T-helper 2 cell treated with Interferon-gamma antibody and Interleukin-4, amounts not matched to agents 100 ng/mL and 5 ng/mL, for 36 hours (primary cell): ENCODE results near the gene RFC2. TPM values are rescaled to one million over a fixed set of nuclear protein-coding genes. Genes with fewer than 3 reads are reported as not detected.

Experiments used
- intact Hi-C: fragments of 100-400 bp; cut with micrococcal nuclease; formaldehyde crosslinking; loops from one replicate; pipeline ENCODE4 v1.15.1; 2023
- total RNA-seq: library from RNA; stranded (reverse); gene quantifications from 2 replicates; pipeline ENCODE4 v1.2.3, GENCODE V29; 2022

RFC2 gene
- total RNA-seq, 1 donor from 2014 or later, result 69.5 TPM

DNA sequence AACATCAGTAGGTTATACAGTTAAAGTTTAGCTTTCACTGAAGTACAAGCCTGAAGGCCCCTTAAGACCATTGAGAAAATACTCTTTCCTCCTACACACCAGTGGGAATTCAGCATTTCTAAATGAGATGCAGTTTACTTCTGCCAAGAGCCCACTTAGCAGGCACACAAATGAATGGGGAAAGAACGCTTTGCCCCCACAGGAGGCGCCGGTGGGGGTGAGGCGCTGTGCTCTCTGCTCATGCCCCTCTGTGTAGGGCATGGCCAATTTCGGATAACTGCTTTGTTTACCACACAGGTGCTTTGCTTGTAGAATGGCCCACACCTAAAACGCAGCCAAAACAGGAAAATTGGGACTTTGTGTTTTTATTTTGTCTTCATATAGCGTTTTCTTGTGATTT is 60.3 kb downstream of the RFC2 start:
- intact Hi-C loops, result no loop called here

DNA sequence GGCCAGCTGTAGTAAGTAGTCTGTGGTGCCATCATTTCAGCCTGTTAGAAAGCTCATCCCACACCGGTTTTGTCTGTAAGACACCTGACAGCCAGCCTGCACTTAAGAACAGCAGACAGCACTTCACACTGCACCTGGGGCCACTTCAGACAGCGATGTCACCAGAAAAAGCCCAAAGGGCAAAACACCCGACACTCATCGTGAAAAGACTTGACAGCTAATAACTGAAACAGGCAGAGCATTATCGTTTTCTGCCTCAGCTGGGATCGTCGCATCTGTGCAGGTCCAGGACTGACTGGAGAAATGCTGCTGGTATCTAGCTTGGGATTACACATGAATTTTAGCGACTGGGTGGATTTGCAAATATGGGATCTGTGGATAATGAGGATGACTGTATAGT is 61.1 kb downstream of the RFC2 start:
- intact Hi-C loops, result no loop called here

DNA sequence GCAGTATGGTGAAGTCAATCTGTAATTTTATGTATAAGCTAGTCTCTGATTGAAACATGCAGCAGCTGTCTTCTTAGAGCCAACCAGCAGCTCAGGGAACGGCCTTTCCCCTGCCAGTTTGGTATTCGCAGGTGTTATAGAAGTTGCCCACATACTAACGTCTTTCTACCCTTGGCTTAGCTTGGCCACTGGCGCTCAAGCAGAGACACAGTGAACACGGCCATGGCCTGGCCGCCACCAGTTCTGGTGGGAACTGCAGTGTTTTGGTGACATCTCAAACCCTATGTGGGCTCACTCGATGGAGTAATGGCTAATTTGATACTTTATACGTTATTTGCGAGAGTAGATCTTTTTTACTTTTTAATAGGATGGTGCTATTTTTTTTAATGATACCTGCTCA is 63.0 kb downstream of the RFC2 start:
- intact Hi-C loops, result no loop called here

DNA sequence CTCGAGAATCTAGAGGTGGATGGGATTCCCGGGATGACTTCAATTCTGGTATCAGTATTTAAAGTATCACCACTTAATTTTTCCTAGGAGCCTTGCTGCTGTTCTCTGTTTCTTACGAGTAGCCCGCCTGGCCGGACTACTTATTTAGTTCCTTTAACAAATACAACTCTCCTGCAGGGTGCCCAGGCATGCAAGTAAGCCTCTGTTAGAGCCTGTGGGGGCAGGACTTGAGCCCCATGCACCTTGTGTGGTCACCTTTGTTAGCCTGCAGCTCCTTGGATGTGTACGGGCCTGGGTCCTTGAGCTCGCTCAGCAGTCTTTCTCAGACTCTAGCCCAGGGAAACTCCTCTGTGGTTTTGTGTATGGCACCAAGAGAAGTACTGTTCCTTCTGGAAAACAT is 63.9 kb downstream of the RFC2 start:
- intact Hi-C loops, result no loop called here

DNA sequence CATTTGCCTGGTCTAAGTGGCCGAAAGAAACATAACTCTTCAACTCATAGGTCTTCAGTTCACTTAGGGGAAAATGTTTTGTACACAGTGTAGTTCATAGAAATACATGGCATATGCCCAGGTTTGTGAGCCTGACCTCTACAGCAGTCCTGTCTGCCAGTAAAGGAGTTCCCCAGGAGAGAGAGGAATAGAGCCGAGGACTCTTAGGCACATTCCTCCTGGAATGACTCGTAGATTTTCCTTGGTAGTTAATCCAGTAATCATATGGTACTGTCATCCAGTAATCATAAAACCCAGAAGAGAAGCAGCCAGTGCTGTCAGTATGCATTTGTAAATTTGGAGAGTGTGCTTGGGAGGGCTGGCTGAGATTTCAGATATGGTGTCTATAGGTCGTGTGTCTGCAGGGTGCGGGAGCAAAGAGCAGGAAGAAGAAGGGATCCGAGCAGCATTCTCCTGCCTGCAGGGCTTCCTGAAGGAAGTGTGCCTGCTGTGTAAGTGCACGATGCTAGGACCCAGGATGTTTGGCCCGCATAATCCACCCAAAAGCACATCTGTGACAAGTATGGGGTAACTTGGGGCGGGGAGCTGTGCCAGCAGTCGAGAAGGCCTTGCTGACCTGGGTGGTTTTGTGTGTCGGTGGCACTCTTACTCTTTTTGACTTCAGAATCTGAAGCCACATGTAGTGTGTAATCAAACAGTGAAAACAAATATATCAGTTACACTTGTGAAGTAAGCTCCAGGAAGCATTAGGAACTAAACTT is 66.1 kb downstream of the RFC2 start:
- intact Hi-C loops, result no loop called here

DNA sequence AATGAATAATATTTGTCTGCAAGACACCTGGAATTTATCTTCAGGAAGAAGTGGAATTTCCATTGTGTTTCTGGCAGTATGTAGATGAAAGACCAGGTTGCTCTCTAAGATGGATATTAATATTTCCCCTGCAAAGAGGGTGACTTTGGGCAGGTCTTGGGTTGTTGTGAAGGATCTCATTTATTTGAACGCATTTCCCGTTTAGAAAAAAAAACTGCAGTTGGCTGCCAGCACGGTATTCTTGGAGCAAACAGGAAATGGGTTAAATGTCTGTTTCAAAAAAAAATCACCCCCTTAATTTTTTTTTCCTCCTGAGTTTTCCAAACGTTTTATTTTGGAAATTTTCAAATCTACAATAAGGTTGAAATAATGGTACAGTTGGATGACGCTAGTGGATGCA is 68.6 kb downstream of the RFC2 start:
- intact Hi-C loops, result no loop called here

DNA sequence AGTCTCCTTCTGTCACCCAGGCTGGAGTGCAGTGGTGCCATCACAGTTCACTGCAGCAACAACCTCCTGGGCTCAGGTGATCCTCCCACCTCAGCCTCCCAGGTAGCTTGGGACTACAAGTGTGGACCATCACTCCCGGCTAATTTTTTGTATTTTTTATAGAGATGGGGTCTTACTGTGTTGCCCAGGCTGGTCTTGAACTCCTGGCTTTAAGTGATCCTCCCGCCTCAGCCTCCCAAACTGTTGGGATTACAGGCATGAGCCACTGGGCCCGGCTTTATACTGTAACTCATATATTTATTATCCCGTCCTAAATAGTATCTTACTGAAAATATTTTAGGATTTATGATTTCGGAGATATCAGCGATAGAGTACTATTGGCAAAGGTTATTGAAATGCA is 69.2 kb downstream of the RFC2 start:
- intact Hi-C loops, result no loop called here

DNA sequence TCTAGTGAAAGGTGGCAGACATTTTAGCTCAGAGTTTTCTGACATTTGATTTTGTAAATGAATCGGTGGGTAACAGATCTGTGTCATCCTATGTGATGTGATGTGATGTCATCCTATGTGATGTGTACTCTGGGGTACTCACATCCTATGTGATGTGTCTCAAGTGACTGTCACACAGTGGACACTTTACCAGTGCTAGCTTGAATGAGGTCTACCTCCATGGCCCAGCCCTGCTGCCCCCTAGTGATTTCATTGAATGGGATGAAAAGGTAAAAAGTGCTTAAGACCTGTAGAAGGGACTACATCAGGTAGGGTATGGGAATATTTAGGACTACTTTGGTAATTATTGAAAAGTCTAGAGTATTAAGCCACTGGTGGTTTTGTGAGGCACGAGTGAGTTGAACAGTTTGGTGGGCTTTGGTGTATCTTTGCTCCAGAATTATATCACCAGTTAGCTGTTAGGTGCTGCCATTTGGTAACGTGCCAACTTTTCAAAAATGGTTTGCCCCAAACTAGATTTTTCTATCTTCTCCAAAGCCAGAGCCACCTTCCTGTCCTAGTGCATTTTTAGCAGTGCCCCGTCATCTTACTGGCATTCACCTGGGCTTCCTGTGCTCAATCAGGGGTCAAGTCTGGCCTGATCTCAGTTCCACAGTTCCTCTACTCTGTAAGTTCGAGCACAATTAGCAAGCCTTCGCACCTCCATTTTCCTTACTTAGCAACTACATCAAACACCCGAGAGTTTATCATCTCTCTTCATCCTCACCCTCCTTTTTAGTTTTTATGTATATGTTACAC is 70.3 kb downstream of the RFC2 start:
- intact Hi-C loops, result loop anchor here (1.0 kb wide), 1 partner anchor 116 kb away; no protein-coding TSS in a partner anchor

DNA sequence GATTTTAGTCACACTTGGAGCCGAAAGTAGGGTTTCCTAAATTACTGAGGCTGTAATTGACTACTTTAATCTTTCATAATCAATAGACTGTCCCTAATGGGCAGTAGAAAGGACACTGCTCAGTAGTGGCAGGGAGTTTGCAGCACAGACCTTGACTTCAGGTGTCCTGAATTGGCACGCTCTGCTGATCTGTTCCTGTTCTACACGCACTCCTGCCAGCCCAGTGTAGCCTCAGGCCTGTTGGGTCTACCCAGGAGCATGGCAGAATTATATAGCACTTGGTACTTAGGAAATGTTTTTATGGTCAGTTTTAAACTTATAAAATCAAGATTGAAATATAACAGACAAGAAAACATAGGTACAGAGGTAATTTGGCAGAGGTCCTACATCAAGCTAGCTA is 71.1 kb downstream of the RFC2 start:
- intact Hi-C loops, result loop anchor here (1.0 kb wide), 1 partner anchor 115 kb away; no protein-coding TSS in a partner anchor

DNA sequence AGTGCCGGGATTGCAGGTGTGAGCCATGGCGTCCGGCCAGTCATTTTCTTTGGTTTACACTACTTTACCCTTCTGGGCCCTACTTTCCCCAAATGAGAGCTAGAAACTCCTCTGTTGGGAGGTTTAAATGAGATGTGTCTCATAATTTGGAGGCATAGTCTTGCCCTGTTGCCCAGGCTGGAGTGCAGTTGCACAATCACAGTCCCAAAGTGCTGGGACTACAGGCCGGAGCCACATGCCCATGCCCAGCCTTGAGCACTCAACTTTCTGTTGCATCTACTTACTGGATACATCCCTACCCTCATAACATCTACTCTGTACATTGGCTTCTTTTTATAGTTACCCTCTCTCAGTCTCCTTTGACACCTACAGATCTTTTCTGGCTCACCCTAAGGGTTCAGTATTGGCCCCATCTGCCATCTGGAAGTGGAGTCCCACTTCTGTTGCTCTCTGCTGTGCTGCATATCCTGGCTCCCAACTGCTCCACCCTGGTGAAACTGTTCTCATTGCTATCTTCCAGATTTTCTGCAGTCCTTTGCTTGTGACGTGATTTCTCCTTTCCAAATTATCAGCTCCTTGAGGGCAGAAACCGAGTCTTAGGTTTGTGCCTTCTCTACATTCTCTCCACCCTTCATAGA is 71.6 kb downstream of the RFC2 start:
- intact Hi-C loops, result loop anchor here (1.0 kb wide), 1 partner anchor 114 kb away; no protein-coding TSS in a partner anchor

DNA sequence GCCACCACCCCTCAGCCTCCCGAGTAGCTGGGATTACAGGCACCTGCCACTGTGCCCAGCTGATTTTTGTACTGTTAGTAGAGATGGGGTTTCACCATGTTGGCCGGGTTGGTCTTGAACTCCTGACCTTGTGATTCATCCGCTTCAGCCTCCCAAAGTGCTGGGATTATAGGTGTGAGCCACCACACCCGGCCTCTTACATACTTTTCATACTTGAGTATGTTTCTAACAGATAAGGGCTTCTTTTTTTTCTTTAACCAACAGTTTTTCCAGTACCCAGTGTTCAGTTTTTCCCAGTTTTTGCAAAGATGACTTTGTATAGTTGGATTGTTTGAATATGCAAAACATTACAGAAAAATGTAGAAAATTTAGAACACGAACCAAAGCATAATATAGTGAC is 72.4 kb downstream of the RFC2 start:
- intact Hi-C loops, result no loop called here

Other genes with a start within 250 kb of the RFC2 start
- gene ELN, start 226.2 kb downstream of the RFC2 start, total RNA-seq, result not detected in 2 replicates
- gene LIMK1, start 170.6 kb downstream of the RFC2 start, total RNA-seq, result 19.5 and 24.9 TPM in 2 replicates
- gene EIF4H, start 80.0 kb downstream of the RFC2 start, total RNA-seq, result 291 and 293 TPM in 2 replicates
- gene LAT2, start 44.4 kb downstream of the RFC2 start, total RNA-seq, result 30.9 and 31.3 TPM in 2 replicates
- 1.0 and 1.3 TPM in 2 replicates for gene CLIP2, start 35.0 kb upstream of the RFC2 start, total RNA-seq
- gene GTF2IRD1, start 199.5 kb upstream of the RFC2 start, total RNA-seq, result 0.39 and 0.73 TPM in 2 replicates